ENCODE results near the gene FAM187B. TPM values are rescaled to one million over a fixed set of nuclear protein-coding genes. Genes with fewer than 3 reads are reported as not detected.

FAM187B gene
- total and polyA plus RNA-seq, 2 of the 8 experiments (the other 6 are each of a cell fraction or from before 2014, with no cell fraction given), result not detected

GRCh38 chr19:35223862-35224505 lies 4.6 kb downstream of the FAM187B start (continued):
- TF ChIP-seq TAF7 (optimal IDR thresholded peaks at IDR 0.05; ENCODE audit: borderline replicate concordance, low read depth, low read length) (no peak), SP1 (IDR thresholded peaks at IDR 0.05; ENCODE audit: low read depth, low read length) (no peak), CHD1 (IDR thresholded peaks at IDR 0.05; ENCODE audit: low read depth, low read length) (no peak), SIRT6 (IDR thresholded peaks at IDR 0.05; ENCODE audit: low read length) (no peak)
